Measurements from ENCODE around the gene ADARB1.
"Not testable (repeated sequence)": the region's sequence is repeated elsewhere in the genome, so short reads cannot be mapped to it uniquely, and the experiment has no call there.

Gene ADARB1, protein sequence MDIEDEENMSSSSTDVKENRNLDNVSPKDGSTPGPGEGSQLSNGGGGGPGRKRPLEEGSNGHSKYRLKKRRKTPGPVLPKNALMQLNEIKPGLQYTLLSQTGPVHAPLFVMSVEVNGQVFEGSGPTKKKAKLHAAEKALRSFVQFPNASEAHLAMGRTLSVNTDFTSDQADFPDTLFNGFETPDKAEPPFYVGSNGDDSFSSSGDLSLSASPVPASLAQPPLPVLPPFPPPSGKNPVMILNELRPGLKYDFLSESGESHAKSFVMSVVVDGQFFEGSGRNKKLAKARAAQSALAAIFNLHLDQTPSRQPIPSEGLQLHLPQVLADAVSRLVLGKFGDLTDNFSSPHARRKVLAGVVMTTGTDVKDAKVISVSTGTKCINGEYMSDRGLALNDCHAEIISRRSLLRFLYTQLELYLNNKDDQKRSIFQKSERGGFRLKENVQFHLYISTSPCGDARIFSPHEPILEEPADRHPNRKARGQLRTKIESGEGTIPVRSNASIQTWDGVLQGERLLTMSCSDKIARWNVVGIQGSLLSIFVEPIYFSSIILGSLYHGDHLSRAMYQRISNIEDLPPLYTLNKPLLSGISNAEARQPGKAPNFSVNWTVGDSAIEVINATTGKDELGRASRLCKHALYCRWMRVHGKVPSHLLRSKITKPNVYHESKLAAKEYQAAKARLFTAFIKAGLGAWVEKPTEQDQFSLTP

DNA sequence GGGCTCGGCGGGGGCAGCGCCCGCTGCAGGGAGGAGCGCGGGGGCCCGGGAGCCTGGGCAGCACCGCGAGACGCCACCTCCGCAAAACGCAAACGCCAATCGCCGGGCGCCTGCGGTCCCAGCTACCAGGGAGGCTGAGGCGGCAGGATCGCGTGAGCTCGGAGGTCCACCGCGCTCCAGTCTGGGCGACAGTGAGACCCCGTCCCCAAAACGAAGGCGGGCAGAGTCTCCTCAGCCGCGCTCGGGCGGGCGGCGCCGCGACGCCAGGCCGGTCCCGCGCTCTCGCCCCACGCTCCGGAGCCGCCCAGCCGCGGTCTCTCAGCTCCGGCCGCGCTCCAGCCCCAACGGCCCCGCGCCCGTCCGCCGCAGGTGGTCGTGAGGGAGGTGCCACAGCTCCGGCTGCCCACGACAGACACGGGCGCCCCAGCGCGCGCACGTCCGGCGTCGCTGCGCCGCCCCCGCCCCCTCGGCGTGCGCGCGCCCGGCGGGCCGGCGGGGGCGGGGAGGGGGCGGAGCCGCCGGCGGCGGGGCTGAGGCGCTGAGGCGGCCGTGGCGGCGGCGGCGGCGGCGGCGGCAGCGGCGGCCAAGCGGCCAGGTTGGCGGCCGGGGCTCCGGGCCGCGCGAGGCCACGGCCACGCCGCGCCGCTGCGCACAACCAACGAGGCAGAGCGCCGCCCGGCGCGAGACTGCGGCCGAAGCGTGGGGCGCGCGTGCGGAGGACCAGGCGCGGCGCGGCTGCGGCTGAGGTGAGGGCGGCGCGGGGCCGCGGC lies at the start of gene ADARB1:
Gene ADARB1, plus strand, starts transcription at position 533 of the 770 bp plus-strand sequence. CDS start 97,077 bp downstream, outside the sequence.
- no peak for DNase-seq (ENCODE audit: low read depth)

DNA sequence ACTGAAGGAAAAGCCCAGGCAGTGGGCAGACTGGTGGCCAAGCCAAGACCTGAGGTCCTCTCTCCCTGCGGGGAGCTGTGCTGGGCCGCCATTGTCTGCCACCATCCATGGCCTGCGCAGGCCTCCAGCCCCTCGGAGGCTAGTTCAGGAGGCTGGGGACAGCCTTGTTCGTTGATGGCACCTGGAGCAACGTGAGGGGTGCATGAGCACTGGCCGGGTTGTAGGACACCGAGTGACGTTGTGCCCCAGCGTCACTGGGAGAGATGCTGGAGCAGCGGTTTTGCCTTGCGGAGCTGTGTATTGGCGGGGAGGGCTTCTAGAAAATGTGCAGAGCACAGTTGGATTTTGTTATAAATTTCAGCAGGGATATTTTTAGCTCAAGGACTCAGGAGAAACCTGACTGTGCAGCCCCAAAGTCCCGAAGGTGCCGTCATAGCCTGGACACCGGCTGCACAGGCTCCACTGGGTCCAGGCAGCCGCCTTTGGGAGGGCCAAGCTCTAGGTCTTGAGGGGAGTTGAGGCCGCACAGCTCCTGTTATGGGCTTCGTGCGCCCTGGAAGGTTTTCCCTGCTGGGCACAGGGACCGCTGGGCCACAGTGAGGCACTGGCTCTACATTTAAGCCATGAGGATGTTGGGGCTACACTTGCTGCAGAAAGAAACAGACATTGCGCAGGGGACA lies 48.2 kb upstream of the ADARB1 start:
- DNase-seq (ENCODE audit: low read depth) = no peak

DNA sequence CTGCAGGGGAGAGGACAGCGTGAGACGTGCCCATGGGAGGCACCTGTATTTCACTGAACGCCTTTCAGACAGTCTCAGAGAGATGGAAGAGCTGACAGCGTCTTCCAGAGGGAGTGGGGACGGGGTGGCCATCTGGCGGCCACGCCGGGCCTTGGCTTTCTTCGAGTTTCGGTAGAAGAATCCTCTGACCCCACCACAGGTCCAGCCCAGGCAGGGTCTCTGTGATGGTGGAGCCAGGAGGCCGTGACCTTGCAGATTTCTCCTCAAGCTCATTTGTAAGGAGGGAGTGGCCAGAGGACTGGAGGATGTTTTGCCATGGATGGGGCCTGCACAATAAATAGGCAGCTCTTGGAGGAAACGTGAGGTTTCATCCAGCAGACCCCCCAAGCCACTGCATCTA lies 47.6 kb upstream of the ADARB1 start:
- no peak for DNase-seq (ENCODE audit: low read depth)

DNA sequence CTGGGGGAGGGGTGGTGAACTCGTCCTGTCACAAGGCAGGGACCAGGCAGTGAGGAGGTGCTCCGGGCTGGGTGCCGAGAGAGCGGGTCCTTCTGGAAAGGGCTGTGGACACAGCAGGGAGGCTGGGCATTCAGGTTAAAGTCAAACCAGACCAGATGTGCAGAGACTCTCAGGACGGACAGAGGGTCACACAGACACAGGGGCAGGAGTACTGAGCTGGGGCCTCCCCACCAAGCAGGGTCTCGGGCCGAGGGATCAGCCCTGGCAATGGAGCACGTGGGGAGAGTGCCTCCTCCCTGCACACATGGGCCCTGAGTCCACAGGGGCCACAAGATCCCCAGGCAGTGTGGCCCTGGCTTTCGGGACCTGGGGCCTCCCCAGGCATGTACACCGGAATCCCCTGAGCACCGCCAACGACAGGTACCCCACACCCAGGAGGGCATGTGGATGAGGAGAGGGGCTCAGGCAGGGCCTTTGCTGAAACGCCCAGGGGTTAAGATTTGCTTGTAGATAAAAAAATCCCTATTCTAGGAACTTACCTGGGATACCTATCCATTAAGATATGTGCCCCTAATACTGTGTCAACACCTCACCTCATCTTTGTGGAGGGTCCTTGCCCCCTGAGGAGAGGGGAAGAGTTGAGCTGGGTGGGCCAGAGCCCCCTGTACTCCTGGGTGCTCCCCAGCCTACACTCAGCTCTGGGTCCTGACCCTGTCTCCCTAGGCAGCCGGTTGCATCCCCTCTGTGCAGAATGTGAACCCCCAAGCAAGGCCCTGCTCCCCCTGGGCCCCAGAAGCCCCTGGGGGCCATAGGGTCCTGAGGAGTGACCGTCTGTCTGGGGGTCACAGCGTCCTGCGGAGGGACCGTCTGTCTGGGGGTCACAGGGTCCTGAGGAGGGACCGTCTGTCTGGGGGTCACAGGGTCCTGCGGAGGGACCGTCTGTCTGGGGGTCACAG lies 46.9 kb upstream of the ADARB1 start:
- no peak for DNase-seq (ENCODE audit: low read depth)

DNA sequence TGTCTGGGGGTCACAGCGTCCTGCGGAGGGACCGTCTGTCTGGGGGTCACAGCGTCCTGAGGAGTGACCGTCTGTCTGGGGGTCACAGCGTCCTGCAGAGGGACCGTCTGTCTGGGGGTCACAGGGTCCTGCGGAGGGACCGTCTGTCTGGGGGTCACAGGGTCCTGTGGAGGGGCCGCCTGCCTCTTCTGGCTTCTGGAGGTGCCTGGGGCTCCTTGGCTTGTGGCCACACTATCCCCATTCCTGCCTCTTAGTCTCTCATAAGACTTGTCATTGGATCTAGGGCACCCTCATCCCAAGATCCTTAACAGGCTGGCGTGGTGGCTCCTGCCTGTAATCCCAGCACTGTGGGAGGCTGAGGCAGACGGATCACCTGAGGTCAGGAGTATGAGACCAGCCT lies 45.7 kb upstream of the ADARB1 start:
- not testable (repeated sequence) for DNase-seq (ENCODE audit: low read depth)

DNA sequence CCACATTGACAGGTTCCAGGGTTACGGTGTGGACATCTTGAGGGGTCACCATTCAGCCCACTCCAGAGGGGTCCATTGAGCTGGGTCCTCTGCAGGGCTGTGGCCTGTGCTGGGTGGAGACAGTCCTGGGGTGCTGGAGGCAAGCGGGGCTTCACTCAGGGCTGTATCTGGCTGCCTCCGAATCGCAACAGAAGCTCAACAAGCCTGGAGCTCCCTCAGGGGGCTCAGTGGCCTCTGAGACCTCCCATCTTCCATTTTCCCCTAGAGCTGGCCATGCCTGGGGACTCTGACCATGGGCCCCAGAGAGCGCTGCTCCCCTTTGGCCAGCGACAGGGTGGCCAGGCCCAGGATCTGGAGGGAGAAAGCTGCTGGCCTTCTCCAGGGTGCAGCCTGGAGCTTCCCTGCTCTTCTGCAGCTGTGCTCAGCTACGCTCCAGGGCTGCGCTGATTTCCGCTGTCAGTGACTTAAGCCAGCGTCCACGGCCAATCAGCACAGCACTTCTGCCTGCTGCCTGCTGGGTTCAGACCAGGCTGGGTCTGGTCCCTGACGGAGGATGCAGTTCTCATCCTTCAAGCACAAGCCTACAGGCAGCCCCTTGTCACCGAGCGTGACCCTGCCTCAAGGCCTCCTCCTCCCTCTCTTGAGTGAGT lies 45.0 kb upstream of the ADARB1 start:
- no peak for DNase-seq (ENCODE audit: low read depth)

DNA sequence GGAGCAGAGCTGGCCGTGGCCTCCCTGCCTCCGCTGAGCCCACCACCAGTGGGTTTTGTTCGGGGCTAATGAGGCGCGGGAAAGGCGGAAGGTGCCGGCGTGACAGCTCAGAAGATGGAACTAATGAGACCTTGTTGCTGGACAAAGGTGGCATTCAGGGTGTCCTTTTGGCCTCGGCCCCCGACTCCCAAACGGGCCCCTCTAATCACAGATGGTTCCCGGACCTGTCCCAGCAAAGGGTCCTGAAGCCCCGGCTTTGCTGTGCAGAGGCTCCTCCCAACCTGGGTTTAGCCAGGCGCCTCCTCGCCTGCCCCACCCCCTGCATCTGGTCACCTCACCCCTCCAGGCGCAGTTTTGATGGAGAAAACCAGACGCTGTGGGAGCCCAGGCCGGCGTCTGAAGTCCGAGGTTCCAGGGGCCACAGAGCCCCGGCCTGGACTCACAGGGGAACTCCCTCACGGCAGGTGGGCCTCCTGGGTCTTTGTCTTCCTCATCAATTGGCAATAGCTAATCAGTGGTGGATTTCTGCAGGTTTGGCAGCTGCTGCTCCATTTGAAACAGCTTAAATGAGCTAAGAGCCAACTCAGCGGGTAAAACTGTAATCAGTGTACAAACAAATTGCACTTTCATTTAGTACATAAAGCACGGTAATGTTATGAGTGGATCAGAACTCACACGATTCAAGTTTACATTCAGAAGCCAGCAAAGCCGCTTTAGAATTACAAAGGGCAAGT lies 44.3 kb upstream of the ADARB1 start:
- no peak for DNase-seq (ENCODE audit: low read depth)

DNA sequence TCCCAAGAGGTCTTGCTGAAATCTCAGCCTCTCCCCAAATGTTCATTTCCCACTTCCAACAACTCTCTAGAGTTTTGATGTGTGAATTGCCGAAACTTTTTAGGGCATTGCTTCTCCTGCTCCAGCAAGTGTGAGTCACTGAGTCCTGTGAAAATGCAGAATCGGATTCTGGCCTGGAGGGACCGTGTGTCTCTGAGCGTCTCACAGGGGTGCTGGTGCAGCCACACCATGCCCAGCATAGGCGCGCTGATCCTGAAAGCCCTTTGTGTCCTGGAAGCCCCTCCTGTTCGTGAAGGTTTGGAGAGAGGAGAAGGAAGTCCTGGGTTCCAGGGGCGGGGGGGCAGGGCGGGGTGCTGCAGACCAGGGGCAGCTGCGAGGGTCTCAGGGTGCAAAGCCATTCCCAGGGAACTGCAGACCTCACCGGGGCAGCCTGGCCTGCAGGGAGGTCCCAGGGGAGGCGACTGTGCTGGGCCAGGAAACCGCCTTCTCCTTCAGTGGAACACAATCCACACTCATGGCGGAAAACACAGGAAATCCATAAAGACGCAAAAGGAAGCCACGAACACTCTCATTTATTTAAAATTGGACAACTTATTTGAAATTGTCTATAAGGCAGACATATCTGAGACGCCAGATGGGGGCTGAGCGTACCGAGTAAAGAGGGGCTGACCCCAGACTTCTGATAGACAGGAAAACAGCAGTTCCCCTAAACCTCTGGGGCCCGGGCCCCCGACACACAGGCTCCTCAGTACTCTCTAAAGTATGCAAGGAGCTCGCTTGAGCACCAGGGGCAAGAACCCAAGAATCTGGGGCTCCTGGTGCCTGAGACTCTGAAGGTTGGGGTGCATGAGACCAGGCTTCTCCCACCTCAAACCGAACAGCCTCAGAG lies 43.5 kb upstream of the ADARB1 start:
- no peak for DNase-seq (ENCODE audit: low read depth)

DNA sequence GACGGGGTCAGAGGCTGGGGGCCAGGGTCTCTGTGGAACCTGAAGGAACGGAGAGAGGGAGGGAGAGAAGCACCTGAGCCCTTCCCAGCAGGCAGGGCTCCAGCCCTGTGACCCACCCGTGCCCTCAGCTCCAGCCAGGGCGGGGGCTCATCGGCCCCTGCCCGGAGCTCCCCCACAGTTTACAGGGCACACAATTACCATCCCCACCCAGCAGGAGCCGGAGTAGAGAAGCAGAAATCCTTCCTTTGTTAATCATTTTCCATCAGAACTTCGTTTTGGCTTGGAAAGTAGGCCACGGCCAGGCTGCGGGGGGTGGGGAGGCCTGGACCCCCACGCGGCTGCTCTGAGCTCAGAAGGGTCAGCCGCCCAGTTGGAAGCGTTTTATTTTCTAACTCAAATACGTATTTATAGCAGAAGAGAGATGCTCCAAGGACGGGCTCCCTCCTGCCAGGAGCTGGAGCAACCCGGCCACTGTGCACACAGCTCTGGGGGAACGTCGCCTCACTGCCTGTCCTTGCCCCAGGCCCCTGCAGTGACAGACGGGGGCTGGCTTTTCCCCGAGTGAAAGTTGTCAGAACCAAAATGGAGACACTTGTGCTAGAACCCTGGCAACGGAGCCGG lies 42.7 kb upstream of the ADARB1 start:
- DNase-seq (ENCODE audit: low read depth) = no peak

DNA sequence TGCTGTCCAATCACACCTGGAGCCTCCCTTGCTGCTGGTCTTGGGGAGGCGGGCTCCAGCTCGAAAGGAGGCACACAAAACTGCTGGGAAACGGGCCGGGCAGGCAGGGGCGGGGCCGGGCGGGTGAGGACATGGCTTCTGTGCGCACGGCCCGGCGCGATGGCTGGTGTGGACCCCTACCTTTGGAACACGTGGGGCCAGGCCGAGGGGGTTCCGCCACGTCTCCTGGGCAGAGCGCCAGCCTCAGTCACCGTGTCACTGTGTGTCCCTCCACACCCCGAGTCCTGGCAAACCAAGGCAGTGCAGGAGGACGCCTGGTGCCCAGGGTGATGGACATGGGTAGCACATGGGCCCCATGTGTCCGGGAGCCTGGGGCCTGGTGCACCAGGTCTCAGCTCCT lies 42.0 kb upstream of the ADARB1 start:
- DNase-seq (ENCODE audit: low read depth) = no peak

DNA sequence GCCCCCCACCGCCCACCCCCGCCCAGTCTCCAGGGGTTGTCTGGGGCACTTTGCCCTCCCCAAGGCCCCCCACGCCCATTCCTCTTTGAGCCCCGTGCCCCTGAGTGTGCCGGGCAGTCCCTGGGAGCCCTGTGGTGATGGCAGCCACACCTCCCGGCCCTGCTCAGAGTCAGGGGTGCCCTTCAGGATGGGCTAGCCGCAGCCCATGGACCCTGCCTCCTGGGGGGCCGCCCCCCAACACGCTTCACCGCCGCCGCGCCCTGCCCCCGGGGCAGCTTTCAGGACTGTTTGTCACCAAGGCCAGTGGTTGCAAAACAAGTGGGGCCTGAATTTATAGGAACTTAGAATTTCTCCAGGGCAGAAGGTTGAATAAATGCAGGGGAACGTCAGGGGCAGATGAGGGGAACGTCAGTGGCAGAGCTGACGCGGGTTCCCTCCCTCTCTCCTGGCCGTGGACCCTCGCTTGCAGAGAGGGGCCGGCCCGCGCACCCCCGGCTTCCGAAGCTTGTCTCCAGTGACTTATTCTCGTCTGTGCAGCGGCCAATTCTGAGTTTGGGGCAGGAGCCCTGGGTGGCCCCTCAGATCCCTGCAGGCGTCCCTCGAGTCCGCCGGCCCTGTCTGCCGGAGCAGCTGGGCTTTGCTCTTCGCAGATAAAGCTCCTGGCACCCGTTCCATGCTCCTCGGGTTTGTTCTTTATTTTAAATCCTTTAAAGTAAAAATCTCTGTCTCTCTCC lies 41.2 kb upstream of the ADARB1 start:
- DNase-seq (ENCODE audit: low read depth) = no peak

DNA sequence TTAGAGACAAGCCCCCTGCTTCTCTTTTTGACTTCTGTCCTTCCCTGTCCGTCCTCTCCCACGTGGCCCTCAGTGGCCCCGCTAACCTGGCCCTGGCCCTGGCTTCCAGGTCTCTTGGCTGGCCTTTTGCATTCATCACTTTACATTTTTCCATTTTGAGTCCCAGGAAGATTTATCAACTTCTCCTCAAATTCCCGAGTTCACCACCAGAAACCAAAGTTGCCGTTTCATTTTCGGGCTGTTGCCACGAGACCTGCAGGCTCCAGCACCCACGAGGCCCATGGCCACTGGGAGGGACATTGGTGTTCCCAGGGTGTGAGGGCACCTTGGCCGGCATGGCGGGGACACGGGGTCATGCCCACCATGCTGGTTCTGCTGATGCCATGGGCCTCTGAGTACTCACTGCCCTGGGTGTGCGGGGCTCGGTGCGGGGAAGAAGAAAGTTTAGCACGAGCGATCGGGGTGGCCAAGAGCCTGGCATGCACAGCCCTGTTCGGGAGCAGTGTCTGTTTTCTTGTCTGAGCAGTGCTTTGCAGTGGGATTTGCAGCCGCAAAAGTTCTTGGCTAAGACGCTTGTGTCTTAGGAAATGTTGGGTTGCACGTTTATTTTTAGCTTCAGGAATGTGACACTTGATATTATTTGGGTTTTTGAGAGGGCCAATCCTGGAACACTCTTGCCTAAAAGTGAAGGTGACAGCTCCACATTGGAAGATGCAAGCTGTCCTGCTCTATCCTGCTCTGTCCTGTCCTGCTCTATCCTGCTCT lies 40.4 kb upstream of the ADARB1 start:
- DNase-seq (ENCODE audit: low read depth) = no peak

DNA sequence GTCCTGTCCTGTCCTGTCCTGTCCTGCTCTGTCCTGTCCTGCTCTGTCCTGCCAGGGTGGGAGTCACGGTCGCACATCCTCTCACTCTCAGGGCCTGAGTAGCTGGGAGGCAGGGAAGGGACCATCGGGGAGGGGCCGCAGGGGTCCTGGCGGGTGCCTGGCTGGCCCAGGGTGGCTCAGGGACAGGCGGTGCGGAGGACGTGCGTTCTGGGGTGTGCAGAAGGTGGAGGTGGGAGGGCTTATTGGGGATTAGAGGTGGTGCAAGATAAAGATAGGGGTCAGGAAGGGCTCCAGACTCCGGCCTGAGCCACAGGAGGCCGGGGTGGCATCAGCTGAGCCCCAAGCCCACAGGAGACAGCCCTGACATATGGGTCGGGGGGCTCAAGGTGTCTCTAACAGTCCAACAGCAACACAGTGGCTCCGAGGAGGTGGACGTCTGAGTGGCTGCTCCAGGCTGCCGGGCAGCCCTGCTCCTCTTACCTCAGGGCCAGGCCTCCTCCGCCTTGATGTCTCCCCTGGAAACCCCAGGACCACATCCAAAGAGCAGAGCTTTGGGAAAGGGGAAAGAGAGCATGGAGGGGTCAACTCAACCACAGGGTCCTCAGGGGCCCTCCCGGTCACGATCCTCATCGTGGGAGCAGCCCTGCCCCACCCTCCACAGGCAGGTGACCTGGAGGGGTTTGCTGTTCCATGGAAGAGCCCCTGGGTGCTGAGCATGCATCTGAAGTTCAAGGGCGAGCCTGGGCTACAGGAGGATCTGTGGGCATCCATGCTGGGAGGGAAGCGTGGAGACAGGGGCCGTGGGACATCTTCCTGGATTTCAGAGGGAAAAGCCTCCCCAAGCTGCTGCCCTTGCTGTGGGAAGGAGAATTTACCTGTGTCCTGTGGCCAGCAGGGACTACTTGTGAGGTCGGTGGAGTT lies 39.6 kb upstream of the ADARB1 start:
- DNase-seq (ENCODE audit: low read depth) = no peak

DNA sequence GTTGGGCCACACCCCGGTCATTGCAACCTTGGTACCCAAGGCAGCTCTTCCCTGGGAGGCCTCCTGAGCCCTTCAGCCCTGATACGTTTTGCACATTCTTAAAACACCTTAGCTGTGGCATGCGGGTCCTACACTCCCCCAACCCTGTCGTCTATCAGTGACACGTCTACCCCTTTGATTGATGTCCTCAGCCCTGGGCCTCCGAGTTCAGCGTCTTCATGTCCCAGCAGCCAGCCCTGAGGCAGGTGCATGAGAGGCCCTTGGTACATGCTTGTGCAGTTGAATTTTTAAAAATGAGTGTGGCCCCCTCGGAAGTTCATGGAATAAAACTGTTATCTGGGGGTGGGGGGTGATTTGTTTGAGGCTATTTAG lies 38.9 kb upstream of the ADARB1 start:
- DNase-seq (ENCODE audit: low read depth) = no peak

DNA sequence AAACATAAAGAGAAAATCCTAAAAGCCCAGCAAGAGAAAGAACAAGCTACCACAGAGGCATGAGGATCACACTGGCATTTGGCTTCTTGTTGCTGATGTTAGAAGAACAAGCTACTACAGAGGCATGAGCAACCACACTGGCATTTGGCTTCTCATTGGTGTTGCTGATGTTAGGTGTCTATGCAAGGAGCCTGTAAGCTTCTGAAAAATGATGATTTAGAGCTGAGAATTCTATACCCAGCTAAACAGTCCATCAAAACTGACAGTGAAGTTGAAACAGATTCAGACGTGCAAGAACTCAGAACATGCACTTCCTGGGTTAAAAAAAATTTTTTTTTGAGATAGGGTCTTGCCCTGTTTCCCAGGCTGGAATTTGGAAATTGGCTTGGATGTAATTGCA lies 37.8 kb upstream of the ADARB1 start:
- no peak for DNase-seq (ENCODE audit: low read depth)

DNA sequence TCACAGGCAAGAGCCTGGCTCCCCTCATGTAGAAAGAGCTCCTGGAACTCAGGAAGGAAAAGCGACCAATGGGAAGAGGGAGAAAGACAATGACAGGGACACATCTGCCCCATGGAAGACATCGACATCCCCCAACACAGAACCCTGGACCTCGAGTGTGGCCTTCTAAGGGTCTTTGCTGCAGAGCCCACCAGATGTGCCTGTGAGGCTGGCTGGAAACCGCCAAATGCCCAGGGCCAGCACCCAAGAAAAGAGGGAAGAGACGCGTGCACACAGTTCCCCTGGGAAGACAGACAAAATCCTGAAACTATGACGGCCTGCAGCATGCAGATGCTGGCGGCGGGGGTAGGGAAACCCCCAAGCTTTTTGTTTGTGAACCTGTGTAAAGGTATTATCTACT lies 36.4 kb upstream of the ADARB1 start:
- DNase-seq (ENCODE audit: low read depth) = no peak
